Loucy (cell line): ENCODE results near the gene CMC4.

Experiments
- EZH2phosphoT487 ChIP-seq: fragments of 200-600 bp; IDR thresholded peaks from 2 replicates; pipeline ENCODE4 v1.6.1; 2018; ENCODE audit warnings: antibody characterized with exemption, mild to moderate bottlenecking, moderate library complexity, borderline replicate concordance
- TF ChIP-seq, protein P1 (sequence below): fragments of 200-600 bp; sonication (generic); conservative IDR thresholded peaks from 2 replicates; pipeline ENCODE4 v1.5.1; 2014; ENCODE audit warnings: mild to moderate bottlenecking, antibody characterized with exemption, low read length

GRCh38 chrX:155023907-155024833 lies 46.8 kb downstream of the CMC4 start:
- TF ChIP-seq, protein P1, sequence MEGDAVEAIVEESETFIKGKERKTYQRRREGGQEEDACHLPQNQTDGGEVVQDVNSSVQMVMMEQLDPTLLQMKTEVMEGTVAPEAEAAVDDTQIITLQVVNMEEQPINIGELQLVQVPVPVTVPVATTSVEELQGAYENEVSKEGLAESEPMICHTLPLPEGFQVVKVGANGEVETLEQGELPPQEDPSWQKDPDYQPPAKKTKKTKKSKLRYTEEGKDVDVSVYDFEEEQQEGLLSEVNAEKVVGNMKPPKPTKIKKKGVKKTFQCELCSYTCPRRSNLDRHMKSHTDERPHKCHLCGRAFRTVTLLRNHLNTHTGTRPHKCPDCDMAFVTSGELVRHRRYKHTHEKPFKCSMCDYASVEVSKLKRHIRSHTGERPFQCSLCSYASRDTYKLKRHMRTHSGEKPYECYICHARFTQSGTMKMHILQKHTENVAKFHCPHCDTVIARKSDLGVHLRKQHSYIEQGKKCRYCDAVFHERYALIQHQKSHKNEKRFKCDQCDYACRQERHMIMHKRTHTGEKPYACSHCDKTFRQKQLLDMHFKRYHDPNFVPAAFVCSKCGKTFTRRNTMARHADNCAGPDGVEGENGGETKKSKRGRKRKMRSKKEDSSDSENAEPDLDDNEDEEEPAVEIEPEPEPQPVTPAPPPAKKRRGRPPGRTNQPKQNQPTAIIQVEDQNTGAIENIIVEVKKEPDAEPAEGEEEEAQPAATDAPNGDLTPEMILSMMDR, result no peak
- no peak for TF ChIP-seq EZH2phosphoT487
